Neural progenitor cell (in vitro differentiated cells): ENCODE results near the gene ARHGAP5.

Experiments
- EZH2 ChIP-seq: fragments of 200-600 bp; sonication (generic); IDR thresholded peaks from 2 replicates; pipeline ENCODE4 v1.6.1; 2017; ENCODE audit warnings: antibody characterized with exemption, mild to moderate bottlenecking, moderate library complexity
- TF ChIP-seq, protein P1 (sequence below): fragments of 200-600 bp; sonication (generic); IDR thresholded peaks from 2 replicates; pipeline ENCODE4 v1.5.1; 2017; ENCODE audit warnings: antibody characterized with exemption, mild to moderate bottlenecking

DNA sequence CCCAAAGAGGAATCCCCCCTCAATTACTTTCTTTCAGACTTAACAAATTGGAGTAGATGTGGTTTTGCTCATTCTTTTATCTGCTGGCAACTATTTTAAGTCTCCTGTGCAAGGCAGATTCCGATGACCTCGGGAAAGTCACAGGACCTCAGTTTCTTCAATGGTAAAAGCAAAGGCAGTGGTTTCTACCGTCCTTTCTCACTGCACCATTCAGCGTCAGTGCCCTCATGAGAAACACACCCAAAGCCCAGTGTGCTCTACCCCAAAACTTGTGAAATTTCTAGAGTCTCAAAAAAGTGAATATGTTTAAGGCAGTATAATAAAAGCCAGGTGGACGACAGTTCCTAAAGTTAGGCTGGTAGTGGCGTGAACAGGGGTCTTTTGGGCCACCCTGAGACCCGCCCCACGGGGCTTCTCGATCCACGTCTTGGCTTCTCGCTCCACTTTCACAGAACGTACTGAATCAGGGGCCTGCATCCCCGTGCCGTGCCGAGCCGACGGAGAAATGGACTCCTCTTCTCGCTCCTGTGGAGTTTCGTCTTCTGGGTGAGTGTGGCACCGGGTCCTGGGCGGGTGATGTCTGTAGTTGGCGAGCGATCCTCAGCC, 1.3 kb upstream of the ARHGAP5 start:
- TF ChIP-seq, protein P1, sequence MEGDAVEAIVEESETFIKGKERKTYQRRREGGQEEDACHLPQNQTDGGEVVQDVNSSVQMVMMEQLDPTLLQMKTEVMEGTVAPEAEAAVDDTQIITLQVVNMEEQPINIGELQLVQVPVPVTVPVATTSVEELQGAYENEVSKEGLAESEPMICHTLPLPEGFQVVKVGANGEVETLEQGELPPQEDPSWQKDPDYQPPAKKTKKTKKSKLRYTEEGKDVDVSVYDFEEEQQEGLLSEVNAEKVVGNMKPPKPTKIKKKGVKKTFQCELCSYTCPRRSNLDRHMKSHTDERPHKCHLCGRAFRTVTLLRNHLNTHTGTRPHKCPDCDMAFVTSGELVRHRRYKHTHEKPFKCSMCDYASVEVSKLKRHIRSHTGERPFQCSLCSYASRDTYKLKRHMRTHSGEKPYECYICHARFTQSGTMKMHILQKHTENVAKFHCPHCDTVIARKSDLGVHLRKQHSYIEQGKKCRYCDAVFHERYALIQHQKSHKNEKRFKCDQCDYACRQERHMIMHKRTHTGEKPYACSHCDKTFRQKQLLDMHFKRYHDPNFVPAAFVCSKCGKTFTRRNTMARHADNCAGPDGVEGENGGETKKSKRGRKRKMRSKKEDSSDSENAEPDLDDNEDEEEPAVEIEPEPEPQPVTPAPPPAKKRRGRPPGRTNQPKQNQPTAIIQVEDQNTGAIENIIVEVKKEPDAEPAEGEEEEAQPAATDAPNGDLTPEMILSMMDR, result no peak
- TF ChIP-seq EZH2, result no peak
